HepG2 (cell line): ENCODE measurements around the gene B3GNT8. TPM values are rescaled to one million over a fixed set of nuclear protein-coding genes. Genes with fewer than 3 reads are reported as not detected.

Source experiments
- ATAC-seq: fragments of 200-7000 bp; cut with Tn5 transposase; 3 replicates; pipeline ENCODE4 v1.9.1; 2020; ENCODE audit warnings: mild to moderate bottlenecking, moderate library complexity
- BruUV-seq: library from RNA; stranded (reverse); fragments of 400-500 nt; replicated peaks from 2 replicates; lab custom pipeline; 2021; lab: Mats Ljungman, UMichigan
- CTCF ChIA-PET: fragments of 300-600 bp; formaldehyde crosslinking; extraction: SDS; loops from one replicate; lab custom pipeline; 2021; ENCODE audit warnings: low total read pairs, inconsistent platforms, low intra/inter-chr PET ratio; lab: Yijun Ruan, JAX
- POLR2A ChIA-PET: fragments of 350-600 bp; sonication (Branson Sonifier 250); formaldehyde crosslinking; loops from one replicate; lab custom pipeline; 2020; ENCODE audit warnings: antibody characterized with exemption, inconsistent platforms; lab: Yijun Ruan, JAX
- DNase-seq: peaks from one replicate; pipeline ENCODE4 v3.0.0-alpha.2; 2015; ENCODE audit warnings: low spot score
- FAIRE-seq: peaks from 3 replicates; lab custom pipeline; 2011; peaks lifted over from hg19 to GRCh38; lab: Jason Lieb, UNC
- H2AFZ ChIP-seq: one replicate; pipeline ENCODE4 v1.6.1; 2011; ENCODE audit warnings: low read length, inconsistent platforms
- H3K27ac ChIP-seq: fragments of 300-600 bp; 3 replicates; pipeline ENCODE4 v1.8.0; 2011; ENCODE audit warnings: mixed run types, mild to moderate bottlenecking, mixed read lengths, low read length, inconsistent platforms; ENCODE audit not compliant: insufficient read depth; ENCODE audit errors: extremely low read length
- H3K27me3 ChIP-seq, 2 experiments: fragments of 200-600 bp in 1 of 2; 2 replicates in 1 of 2; 3 replicates in 1 of 2; pipeline versions ENCODE4 v1.6.0 to v1.8.0; 2011; ENCODE audit warnings: low read length in 2 of 2, mild to moderate bottlenecking in 2 of 2, moderate library complexity in 2 of 2, inconsistent platforms in 1 of 2; ENCODE audit not compliant: insufficient read depth in 2 of 2, control insufficient read depth in 1 of 2
- H3K36me3 ChIP-seq, 2 experiments: fragments of 200-600 bp in 1 of 2; replicated peaks in 1 of 2; 2 replicates in 1 of 2; 3 replicates in 1 of 2; pipeline versions ENCODE4 v1.5.1 to v1.8.0; 2011; ENCODE audit warnings: low read length in 2 of 2, inconsistent platforms in 1 of 2; ENCODE audit not compliant: insufficient read depth in 2 of 2, control insufficient read depth in 1 of 2
- H3K4me1 ChIP-seq: 2 replicates; pipeline ENCODE4 v1.5.1; 2012; ENCODE audit warnings: low read length, inconsistent platforms; ENCODE audit not compliant: insufficient read depth
- H3K4me2 ChIP-seq: 2 replicates; pipeline ENCODE4 v1.6.0; 2011; ENCODE audit warnings: low read depth, low read length, inconsistent platforms
- H3K4me3 ChIP-seq, 3 experiments: fragments of 200-600 bp in 1 of 3; sonication (generic), shearing (Covaris generic) in 1 of 3; replicated peaks in 1 of 3; 2 replicates each; pipeline ENCODE4 v1.5.1; 2011 to 2016; ENCODE audit warnings: low read length in 3 of 3, inconsistent platforms in 2 of 3, low read depth in 2 of 3, mild to moderate bottlenecking in 2 of 3, control low read depth in 1 of 3, mixed read lengths in 1 of 3; ENCODE audit not compliant: insufficient read depth in 1 of 3
- H3K79me2 ChIP-seq: one replicate; pipeline ENCODE4 v1.6.1; 2011; ENCODE audit warnings: low read length, inconsistent platforms; ENCODE audit not compliant: insufficient read depth
- H3K9ac ChIP-seq: 2 replicates; pipeline ENCODE4 v1.6.0; 2011; ENCODE audit warnings: mild to moderate bottlenecking, low read depth, low read length, inconsistent platforms; ENCODE audit not compliant: insufficient read depth
- H3K9me3 ChIP-seq: 2 replicates; pipeline ENCODE4 v1.5.1; 2012; ENCODE audit warnings: mild to moderate bottlenecking, low read length
- H4K20me1 ChIP-seq: 2 replicates; pipeline ENCODE4 v1.6.0; 2011; ENCODE audit warnings: inconsistent platforms, mild to moderate bottlenecking, low read length, moderate library complexity; ENCODE audit not compliant: insufficient read depth
- AGO2 ChIP-seq: fragments of 200-400 bp; formaldehyde crosslinking; optimal IDR thresholded peaks from 2 replicates; pipeline ENCODE3; 2017; ENCODE audit warnings: mild to moderate bottlenecking, low read depth, low read length, moderate library complexity
- CTCF ChIP-seq: sonication (generic); formaldehyde crosslinking; IDR thresholded peaks from 2 replicates; pipeline ENCODE4 v1.5.0; 2020; ENCODE audit warnings: mild to moderate bottlenecking, missing genetic modification reagents, moderate library complexity
- ELF1 ChIP-seq: sonication (generic); formaldehyde crosslinking; IDR thresholded peaks from 2 replicates; pipeline ENCODE4 v1.4.0; 2020; ENCODE audit warnings: missing genetic modification reagents
- FIP1L1 ChIP-seq: fragments of 200-400 bp; formaldehyde crosslinking; IDR thresholded peaks from 2 replicates; pipeline ENCODE4 v1.6.1; 2018; ENCODE audit warnings: low read depth, mild to moderate bottlenecking, low read length, moderate library complexity, borderline replicate concordance; ENCODE audit not compliant: insufficient read depth
- NFYB ChIP-seq: sonication (generic); formaldehyde crosslinking; IDR thresholded peaks from 2 replicates; pipeline ENCODE4 v1.4.0; 2020; ENCODE audit warnings: missing genetic modification reagents
- PHF21A ChIP-seq: sonication (generic); formaldehyde crosslinking; IDR thresholded peaks from 2 replicates; pipeline ENCODE4 v1.5.0; 2020; ENCODE audit warnings: mild to moderate bottlenecking, missing genetic modification reagents
- POLR2A ChIP-seq, 2 experiments: IDR thresholded peaks; 2 replicates each; pipeline ENCODE4 v1.6.1; 2011; ENCODE audit warnings: low read depth in 2 of 2, low read length in 2 of 2, mild to moderate bottlenecking in 1 of 2, moderate library complexity in 1 of 2; ENCODE audit not compliant: insufficient read depth in 1 of 2
- RBM22 ChIP-seq: fragments of 200-400 bp; formaldehyde crosslinking; optimal IDR thresholded peaks from 2 replicates; pipeline ENCODE3; 2017; ENCODE audit warnings: mild to moderate bottlenecking, low read length, moderate library complexity
- SMARCC2 ChIP-seq: fragments of 450-650 bp; IDR thresholded peaks from 2 replicates; pipeline ENCODE4 v1.6.1; 2017; ENCODE audit warnings: antibody characterized with exemption, mild to moderate bottlenecking
- SP4 ChIP-seq: sonication (generic); formaldehyde crosslinking; IDR thresholded peaks from 2 replicates; pipeline ENCODE4 v1.8.1; 2023; ENCODE audit warnings: mild to moderate bottlenecking, missing genetic modification reagents
- STAG1 ChIP-seq: sonication (generic); formaldehyde crosslinking; IDR thresholded peaks from 2 replicates; pipeline ENCODE4 v1.4.0; 2020; ENCODE audit warnings: missing genetic modification reagents
- ZNF687 ChIP-seq: sonication (generic); formaldehyde crosslinking; IDR thresholded peaks from 2 replicates; pipeline ENCODE4 v1.5.1; 2020; ENCODE audit warnings: mild to moderate bottlenecking, missing genetic modification reagents, moderate library complexity
- WGBS: methylation state at CpG from one replicate; pipeline ENCODE4 v1.1.6; 2017; ENCODE audit warnings: low lambda C conversion rate; 5-methylcytosine and 5-hydroxymethylcytosine counted together
- in situ Hi-C: cut with HindIII; loops from 2 replicates; pipeline ENCODE4 v1.10.0; 2017; ENCODE audit warnings: low pct_unique_long_range_greater_than_20kb; ENCODE audit not compliant: extremely low pct_ligation_motif_present
- intact Hi-C: fragments of 100-400 bp; cut with micrococcal nuclease; formaldehyde crosslinking; loops from one replicate; pipeline ENCODE4 v1.10.0; 2022; ENCODE audit not compliant: unreplicated experiment
- polyA plus RNA-seq, 8 experiments: library from polyadenylated mRNA; depleted of rRNA in 3 of 8; stranded (reverse) in 7 of 8; unstranded in 1 of 8; fragments of >200 nt; fragmentation: Illumina TruSeq in 4 of 8; extraction: Trizol in 4 of 8; gene quantifications; 2 replicates each; pipeline versions ENCODE4 v1.2.1 to v1.2.3, GENCODE V29; 2011 to 2016; ENCODE audit warnings: low read depth in 4 of 8, missing spikeins in 1 of 8, mixed read lengths in 1 of 8; ENCODE audit not compliant: insufficient read depth in 1 of 8
- total RNA-seq, 5 experiments: library from RNA; depleted of rRNA; stranded (reverse); fragments of >200 nt; fragmentation: Illumina TruSeq; extraction: Trizol; gene quantifications; 2 replicates each; pipeline ENCODE4 v1.2.3, GENCODE V29; 2016; ENCODE audit warnings: low read depth in 1 of 5

Gene B3GNT8
- total and polyA plus RNA-seq, 2 of the 13 experiments (the other 11 are each of a cell fraction or from before 2014, with no cell fraction given), result 0.26 to 1.9 TPM

DNA sequence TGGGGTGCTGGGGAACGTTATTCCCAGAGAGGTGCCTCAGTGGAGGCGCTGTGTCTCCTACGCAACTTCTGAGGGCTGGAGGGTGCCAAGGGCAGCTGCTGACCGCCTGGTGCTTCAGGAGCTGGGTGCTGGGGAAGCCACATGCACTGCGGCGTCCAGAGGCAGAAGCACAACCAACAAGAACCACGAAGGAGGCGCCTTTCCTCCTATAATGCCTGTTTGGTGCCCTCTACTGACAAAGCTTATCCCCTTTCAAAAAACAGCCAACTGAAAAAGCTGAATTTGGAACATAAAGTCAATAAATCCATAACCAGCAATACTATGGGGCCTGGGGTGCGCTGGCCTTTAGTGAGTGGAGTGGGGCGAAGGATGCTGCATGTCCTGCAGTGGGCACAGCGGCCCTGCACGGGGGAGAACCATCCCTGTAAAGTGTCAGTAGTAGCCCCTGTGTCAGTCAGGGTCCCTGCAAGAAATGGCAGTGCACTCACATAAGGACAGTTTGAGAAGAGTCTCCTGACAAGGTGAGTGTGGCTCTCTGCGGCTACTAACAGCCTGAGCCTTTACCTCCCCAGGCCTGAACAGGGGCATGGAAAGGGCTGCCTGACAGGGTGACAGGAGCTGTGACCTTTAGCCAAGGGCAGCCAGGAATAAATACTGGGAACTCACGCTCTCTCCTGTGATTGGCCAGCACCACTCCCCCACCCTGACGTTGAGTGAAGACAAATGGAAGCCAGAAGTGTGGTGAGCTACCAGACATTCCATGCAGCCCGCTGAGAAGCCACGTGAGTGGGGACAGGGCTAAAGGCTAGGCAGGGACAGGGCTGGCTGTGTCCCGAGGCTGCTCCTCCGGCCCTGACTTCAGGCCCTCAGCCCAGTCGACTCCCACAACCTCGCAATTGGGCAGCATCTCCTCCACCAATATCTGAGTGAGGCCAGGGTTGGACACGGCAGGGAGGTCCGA lies 4.5 kb upstream of the B3GNT8 start:
- Histone ChIP-seq H3K27ac (no peak overlapping the region), H3K9me3 (no peaks in the 10 kb centered on the region), H3K27me3 (no peaks in the 10 kb centered on the region), H4K20me1 (no peaks in the 10 kb centered on the region), H3K79me2 (no peaks in the 10 kb centered on the region), H3K4me2 (no peak overlapping the region), H3K36me3 (peaks cover 11 to 25% of the 10 kb centered on the region in 2 experiments; a peak in 4 of 5 replicates), H3K9ac (no peak overlapping the region), H3K4me3 (no peak overlapping the region), H3K4me1 (peaks cover 33% of the 10 kb centered on the region), H2AFZ (no peak overlapping the region)
- FAIRE-seq (peak; percentile 8), ATAC-seq (no peak), DNase-seq (peak; percentile 24)
- TF ChIP-seq SP4 (CRISPR knock-in tag) (0 out of 2 replicates have a peak, but pooled peaks have one; percentile 24), AGO2 (peak; percentile 54), PHF21A (0 out of 2 replicates have a peak, but pooled peaks have one; percentile 22), NFYB (CRISPR knock-in tag) (0 out of 2 replicates have a peak, but pooled peaks have one; percentile 24), POLR2A (IDR thresholded peaks at IDR 0.05; ENCODE audit: insufficient read depth in 1 of 2, low read depth in 2 of 2, low read length in 2 of 2) (0 out of 4 replicates have a peak, but pooled peaks of 1 of the 2 experiments have one; percentile 17), ELF1 (no peak), RBM22 (peak; percentile 44), SMARCC2 (no peak), STAG1 (CRISPR knock-in tag) (peak; percentile 57), FIP1L1 (no peak), ZNF687 (CRISPR knock-in tag) (peak; percentile 27; the same call in 1 of the 2 replicates), CTCF (CRISPR knock-in tag) (peak; percentile 57)
- POLR2A ChIA-PET, result interaction anchor here (0.6 to 1.9 kb wide), 4 partner anchors 8 to 95 kb away, joined by 3 to 9 read pairs (median 4); partner anchors contain the start of genes B9D2 and DMAC2
- in situ Hi-C loops, result no loop called here
- whole genome bisulfite sequencing, result 85% methylated on average over 20 of the region's 23 CpGs
- CTCF ChIA-PET, result interaction anchor here (1.4 kb wide), 1 partner anchor 110 kb away, joined by 4 read pairs; no protein-coding TSS in a partner anchor
- intact Hi-C loops, result no loop called here
- TSS peak; percentile 28 for BruUV-seq
